Mesenteric fat pad (tissue), 1 donor: ENCODE measurements around the gene SYNGR4. TPM values are rescaled to one million over a fixed set of nuclear protein-coding genes. Genes with fewer than 3 reads are reported as not detected.

Experiments used
- DNase-seq: peaks from one replicate; pipeline ENCODE4 v3.0.0-alpha.2; 2020; ENCODE audit warnings: low spot score
- total RNA-seq: library from RNA; stranded (reverse); fragmentation: NEBNext Ultra II Directional; extraction: Animal tissue kit (Norgen Biotek cat#: 25700); gene quantifications from one replicate; pipeline ENCODE4 v1.2.1, GENCODE V29; 2021
- donor health status: DM: yes; HTN: yes; CAD: no.

Gene SYNGR4
- total RNA-seq, 1 donor from 2014 or later: not detected

DNA sequence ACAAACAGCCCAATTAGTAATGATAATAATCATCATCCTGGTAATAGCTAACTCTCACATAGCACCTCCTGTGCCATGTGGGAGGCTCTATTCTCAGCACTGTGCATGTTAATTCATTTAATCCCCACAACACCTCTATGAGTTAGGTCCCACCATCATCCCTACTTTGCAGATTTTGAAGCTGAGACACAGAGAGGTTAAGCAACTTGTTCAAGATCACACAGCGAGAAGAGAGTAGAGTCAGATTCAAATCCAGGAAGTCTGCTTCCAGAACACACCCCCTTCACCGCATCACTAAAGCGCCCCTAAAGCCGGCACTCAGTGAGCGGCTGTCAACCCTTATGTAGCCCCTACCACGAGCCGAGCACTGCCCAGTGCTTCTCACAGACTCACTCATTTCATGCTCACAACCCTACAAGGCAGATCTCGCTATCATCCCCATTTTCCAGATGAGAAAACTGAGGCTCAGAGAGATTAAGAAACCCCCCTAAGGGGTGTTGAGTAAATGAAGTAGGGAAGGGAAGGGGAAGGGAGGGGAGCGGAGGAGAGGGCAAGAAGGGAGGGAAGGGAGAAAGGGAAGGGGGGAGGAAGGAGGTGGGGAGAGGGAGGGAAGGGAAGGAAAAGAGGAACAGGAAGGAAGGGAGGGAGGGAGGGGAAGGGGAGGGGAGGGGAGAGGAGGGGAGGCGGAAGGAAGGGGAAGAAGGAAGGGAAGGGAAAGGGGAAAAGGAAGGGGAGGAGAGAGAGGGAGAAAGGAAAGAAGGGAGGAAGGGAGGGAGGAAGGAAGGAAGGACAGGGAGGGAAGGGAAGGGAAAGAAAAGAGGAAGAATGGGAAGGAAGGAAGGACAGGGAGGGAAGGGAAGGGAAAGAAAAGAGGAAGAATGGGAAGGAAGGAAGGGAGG, 22.4 kb upstream of the SYNGR4 start:
- DNase-seq: no peak

- no peak for DNase-seq
Observed at GRCh38 chr19:48342414-48342738, 21.8 kb upstream of the SYNGR4 start.

- DNase-seq: no peak
Observed at GRCh38 chr19:48342841-48343540, 21.2 kb upstream of the SYNGR4 start.

DNA sequence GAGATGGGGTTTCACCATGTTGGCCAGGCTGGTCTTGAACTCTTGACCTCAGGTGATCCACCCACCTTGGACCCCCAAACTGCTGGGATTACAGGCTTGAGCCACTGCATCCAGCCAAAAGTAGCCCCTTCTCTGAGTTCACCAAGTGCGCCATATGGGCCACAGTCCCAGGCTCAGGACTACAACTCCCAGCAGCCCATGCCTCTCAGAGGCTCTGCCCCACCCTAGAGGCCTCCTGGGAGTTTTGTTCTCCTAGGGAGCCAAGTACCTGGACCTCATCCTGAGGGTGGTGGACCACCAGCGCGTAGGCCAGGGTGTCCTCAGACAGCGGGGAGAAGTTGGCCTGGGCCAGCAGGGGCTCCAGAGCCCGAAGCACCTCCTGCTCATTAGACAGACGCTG, 19.3 kb upstream of the SYNGR4 start:
- no peak for DNase-seq

- no peak for DNase-seq
Observed at GRCh38 chr19:48346191-48346590, 18.0 kb upstream of the SYNGR4 start.

- DNase-seq: no peak
Observed at GRCh38 chr19:48348045-48348444, 16.1 kb upstream of the SYNGR4 start.

DNA sequence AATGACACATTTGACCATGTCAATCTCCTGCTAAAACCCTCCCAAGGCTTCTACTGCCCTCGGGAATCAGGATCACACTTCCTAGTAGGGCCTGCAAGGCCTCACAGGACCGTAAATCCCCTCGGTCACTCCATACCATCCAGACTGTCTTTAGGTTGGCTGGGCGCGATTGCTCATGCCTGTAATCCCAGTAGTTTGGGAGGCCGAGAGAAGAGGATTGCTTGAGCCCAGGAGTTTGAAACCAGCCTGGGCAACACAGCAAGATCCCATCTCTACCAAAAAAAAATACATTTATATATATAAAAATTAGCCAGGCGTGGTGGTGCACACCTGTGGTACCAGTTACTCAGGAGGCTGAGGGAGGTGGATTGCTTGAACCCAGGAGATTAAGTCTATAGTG, 15.4 kb upstream of the SYNGR4 start:
- DNase-seq: no peak

GRCh38 chr19:48350856-48351255, 13.3 kb upstream of the SYNGR4 start:
- DNase-seq: no peak

DNA sequence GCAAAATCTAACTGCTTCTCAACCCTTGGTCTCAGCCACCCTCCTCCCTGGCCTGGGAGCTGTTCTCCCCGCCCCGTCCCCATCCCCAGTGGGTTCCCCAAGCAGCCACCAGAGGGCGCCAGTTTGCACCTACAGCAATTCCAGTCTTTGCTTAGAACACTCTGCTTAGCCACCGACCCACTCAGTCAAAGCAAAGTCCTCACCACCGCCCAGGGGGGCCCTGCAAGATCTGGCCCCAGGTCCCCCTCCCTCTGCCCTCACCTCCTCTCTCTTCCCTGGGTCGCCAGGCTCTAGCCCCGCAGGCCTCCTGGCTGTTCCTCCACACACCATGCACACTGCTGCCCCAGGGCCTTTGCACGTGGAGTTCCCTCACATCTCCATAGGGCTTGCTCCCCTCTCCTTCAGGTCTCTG, 12.8 kb upstream of the SYNGR4 start:
- no peak for DNase-seq

DNA sequence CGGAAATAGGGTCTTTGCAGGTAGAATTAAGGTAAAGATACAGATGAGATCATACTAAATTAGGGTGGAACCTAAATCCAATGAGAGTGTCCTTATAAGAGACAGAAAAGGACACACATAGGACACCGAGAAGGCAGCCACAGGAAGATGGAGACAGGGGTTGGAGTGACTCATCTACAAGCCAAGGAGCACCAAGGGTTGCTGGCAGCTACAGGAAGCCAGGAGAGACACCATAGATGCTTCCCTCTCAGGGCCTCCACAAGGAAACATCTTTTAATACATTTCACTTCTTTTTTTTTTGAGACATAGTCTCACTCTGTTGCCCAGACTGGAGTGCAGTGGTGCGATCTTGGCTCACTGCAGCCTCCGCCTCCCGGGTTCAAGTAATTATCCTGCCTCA, 10.5 kb upstream of the SYNGR4 start:
- no peak for DNase-seq

DNA sequence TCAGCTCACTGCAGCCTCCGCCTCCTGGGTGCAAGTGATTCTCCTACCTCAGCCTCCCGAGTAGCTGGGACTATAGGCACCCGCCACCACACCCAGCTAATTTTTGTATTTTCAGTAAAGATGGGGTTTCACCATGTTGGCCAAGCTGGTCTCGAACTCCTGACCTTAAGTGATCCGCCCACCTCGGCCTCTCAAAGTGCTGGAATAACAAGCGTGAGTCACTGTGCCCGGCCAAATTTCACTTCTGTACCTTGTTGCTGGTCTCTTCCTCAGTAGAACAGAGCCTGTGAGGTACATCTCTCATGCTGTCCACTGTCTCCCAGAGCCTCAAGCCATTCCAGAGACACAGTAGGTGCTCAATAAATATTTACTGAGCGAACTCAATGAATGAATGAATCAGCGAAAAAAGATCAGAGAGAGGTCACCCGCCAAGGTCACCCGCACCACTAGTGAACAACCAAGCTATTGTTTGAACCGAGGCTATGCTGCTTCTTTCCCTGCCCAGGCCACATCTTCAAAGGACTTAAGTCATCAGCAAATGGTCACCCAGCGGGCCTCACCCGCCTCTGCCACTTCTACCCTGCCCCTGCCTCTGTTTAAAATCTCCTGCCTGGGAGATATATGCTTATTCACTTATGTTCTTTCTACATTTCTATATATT, 9.7 kb upstream of the SYNGR4 start:
- DNase-seq: no peak

- no peak for DNase-seq
Observed at GRCh38 chr19:48355365-48355954, 8.7 kb upstream of the SYNGR4 start.

DNA sequence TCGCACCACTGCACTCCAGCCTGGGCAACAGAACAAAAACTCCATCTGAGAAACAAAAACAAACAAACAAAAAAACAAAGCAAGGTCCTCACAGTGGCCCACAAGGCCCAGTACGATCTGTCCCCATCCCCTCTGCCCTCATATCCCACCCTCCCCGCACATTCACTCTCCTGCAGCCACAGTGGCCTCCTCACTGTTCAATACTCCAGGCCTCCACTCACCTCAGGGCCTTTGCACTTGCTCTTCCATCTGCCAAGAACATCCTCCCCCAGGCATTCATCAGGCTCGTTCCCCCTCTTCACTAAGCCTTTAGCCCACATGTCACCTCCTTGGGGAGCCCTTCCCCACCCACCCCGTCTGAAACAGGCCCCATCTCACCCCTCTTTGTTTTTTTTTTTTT, 5.0 kb upstream of the SYNGR4 start:
- DNase-seq: no peak

- DNase-seq: no peak
Observed at GRCh38 chr19:48361912-48362311, 2.3 kb upstream of the SYNGR4 start.

- DNase-seq: peak; percentile 97
Observed at GRCh38 chr19:48362716-48363499, 1.3 kb upstream of the SYNGR4 start.

GRCh38 chr19:48363500-48363809, 712 bp upstream of the SYNGR4 start:
- DNase-seq: no peak

- no peak for DNase-seq
Observed at GRCh38 chr19:48364598-48365348, 606 bp downstream of the SYNGR4 start.

DNA sequence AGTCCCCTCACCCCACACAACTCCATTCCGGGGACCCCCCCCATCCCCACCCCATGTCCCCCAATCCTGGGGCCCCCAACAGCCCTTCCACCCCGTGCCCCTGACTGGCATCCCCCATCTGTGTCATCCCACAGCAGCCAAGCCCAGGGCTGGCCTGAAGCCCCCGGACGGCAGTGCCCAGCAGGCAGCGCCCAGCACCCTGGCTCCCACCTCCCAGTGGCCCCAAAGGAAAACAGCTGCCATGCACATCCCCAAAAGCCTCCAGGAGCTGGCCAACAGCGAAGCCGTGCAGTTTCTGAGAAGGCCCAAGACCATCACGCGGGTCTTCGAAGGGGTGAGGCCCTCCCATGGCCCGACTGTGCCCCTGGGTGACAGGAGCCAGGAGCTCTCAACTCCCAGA, 1.4 kb downstream of the SYNGR4 start:
- no peak for DNase-seq

- DNase-seq: no peak
Observed at GRCh38 chr19:48367855-48368254, 3.7 kb downstream of the SYNGR4 start.

DNA sequence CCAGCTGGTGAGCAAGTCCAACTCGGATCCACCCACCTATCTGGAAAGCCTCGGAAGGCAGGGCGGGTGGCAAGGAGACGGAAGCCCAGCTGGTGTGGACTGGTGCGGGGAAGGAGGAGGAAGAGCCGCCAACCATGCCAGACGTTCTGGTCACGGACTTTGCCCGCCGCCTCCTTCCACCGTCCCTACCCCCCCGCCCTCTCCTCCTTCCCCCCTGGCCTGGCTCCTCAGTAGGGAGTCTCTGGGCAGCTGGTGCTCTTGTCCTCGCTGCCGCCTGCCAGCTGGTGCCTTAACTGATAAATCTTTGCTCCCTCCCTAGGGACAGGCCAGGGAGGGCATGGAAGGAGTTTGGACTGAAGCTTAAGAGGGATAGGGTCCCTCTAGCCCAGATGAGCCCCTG, 4.8 kb downstream of the SYNGR4 start:
- no peak for DNase-seq

GRCh38 chr19:48370955-48371354, 6.8 kb downstream of the SYNGR4 start:
- no peak for DNase-seq
